Caco-2 (cell line): ENCODE results near the gene TDRD12. TPM values are rescaled to one million over a fixed set of nuclear protein-coding genes. Genes with fewer than 3 reads are reported as not detected.
"Not testable (repeated sequence)": the region's sequence is repeated elsewhere in the genome, so short reads cannot be mapped to it uniquely, and the experiment has no call there.

Source experiments
- BruUV-seq: library from RNA; stranded (reverse); fragments of 400-500 nt; replicated peaks from 2 replicates; lab custom pipeline; 2021; lab: Mats Ljungman, UMichigan
- CTCF ChIA-PET: fragments of 300-600 bp; sonication (Branson Sonifier 250); formaldehyde crosslinking; loops from one replicate; lab custom pipeline; 2022; ENCODE audit warnings: antibody characterized with exemption; lab: Charles Lee
- POLR2A ChIA-PET: fragments of 300-600 bp; sonication (Branson Sonifier 250); formaldehyde crosslinking; loops from one replicate; lab custom pipeline; 2022; ENCODE audit warnings: antibody characterized with exemption; lab: Charles Lee
- DNase-seq, 2 experiments: peaks; one replicate each; pipeline versions ENCODE4 v3.0.0 to v3.0.0-alpha.2; 2020 to 2022
- H3K27me3 ChIP-seq: replicated peaks from 2 replicates; pipeline ENCODE4 v1.6.0; 2011; ENCODE audit warnings: low read length; ENCODE audit not compliant: control insufficient read depth, insufficient read depth
- H3K36me3 ChIP-seq: 2 replicates; pipeline ENCODE4 v1.5.1; 2011; ENCODE audit warnings: low read length; ENCODE audit not compliant: control insufficient read depth, insufficient read depth
- H3K4me1 ChIP-seq: fragments of 250-450 bp; sonication (Bioruptor Pico); 2 replicates; pipeline ENCODE4 v1.5.1; 2020; ENCODE audit warnings: mild to moderate bottlenecking
- H3K4me3 ChIP-seq: 2 replicates; pipeline ENCODE4 v1.5.1; 2011; ENCODE audit warnings: low read depth, mild to moderate bottlenecking, control low read depth, low read length
- H3K9me3 ChIP-seq: fragments of 250-450 bp; sonication (Bioruptor Pico); 2 replicates; pipeline ENCODE4 v1.5.1; 2020; ENCODE audit warnings: mild to moderate bottlenecking, moderate library complexity
- H3K27ac Mint-ChIP-seq: one replicate; pipeline ENCODE4 v1.8.0; 2022; ENCODE audit warnings: mixed read lengths; ENCODE audit not compliant: unreplicated experiment
- H3K27me3 Mint-ChIP-seq: one replicate; pipeline ENCODE4 v1.8.0; 2022; ENCODE audit warnings: mixed read lengths; ENCODE audit not compliant: insufficient read depth, unreplicated experiment
- H3K36me3 Mint-ChIP-seq: one replicate; pipeline ENCODE4 v1.8.0; 2022; ENCODE audit warnings: mild to moderate bottlenecking, mixed read lengths; ENCODE audit not compliant: insufficient read depth, unreplicated experiment
- H3K4me1 Mint-ChIP-seq: one replicate; pipeline ENCODE4 v1.8.0; 2022; ENCODE audit warnings: low read depth, mixed read lengths; ENCODE audit not compliant: unreplicated experiment
- H3K4me3 Mint-ChIP-seq: one replicate; pipeline ENCODE4 v1.8.0; 2022; ENCODE audit warnings: mild to moderate bottlenecking, moderate library complexity, mixed read lengths; ENCODE audit not compliant: unreplicated experiment
- H3K9me3 Mint-ChIP-seq: one replicate; pipeline ENCODE4 v1.8.0; 2022; ENCODE audit warnings: mixed read lengths; ENCODE audit not compliant: unreplicated experiment
- intact Hi-C: fragments of 100-400 bp; cut with micrococcal nuclease; formaldehyde crosslinking; loops from one replicate; pipeline ENCODE4 v1.10.0; 2022; ENCODE audit not compliant: unreplicated experiment
- total RNA-seq: library from RNA; stranded (reverse); gene quantifications from 2 replicates; pipeline ENCODE4 v1.2.3, GENCODE V29; 2022
- TF ChIP-seq, protein P1 (sequence below), 2 experiments: fragments of 200-600 bp in 1 of 2; IDR thresholded peaks; 1 replicate in 1 of 2; 2 replicates in 1 of 2; pipeline versions ENCODE4 v1.5.1 to v1.8.0; 2011 to 2022; ENCODE audit warnings: antibody characterized with exemption in 1 of 2, control low read depth in 1 of 2, inconsistent platforms in 1 of 2, low read depth in 1 of 2, low read length in 1 of 2, mild to moderate bottlenecking in 1 of 2, moderate library complexity in 1 of 2; ENCODE audit not compliant: insufficient read depth in 1 of 2, severe bottlenecking in 1 of 2, unreplicated experiment in 1 of 2

Gene TDRD12
- total RNA-seq, 1 experiment from 2014 or later: 0.11 TPM

GRCh38 chr19:32708457-32708856 is 11.1 kb upstream of the TDRD12 start:
- intact Hi-C loops: no loop called here
- Mint-ChIP-seq H3K4me3 (no peak overlapping the region), H3K36me3 (peaks cover 60% of the 10 kb centered on the region), H3K27me3 (no peaks in the 10 kb centered on the region), H3K27ac (no peak overlapping the region), H3K4me1 (no peaks in the 10 kb centered on the region), H3K9me3 (no peaks in the 10 kb centered on the region)
- H3K4me1 ChIP-seq: no peaks in the 10 kb centered on the region
- CTCF ChIA-PET: no interaction called here
- POLR2A ChIA-PET: no interaction called here
- BruUV-seq: no TSS peak
- TF ChIP-seq, protein P1, sequence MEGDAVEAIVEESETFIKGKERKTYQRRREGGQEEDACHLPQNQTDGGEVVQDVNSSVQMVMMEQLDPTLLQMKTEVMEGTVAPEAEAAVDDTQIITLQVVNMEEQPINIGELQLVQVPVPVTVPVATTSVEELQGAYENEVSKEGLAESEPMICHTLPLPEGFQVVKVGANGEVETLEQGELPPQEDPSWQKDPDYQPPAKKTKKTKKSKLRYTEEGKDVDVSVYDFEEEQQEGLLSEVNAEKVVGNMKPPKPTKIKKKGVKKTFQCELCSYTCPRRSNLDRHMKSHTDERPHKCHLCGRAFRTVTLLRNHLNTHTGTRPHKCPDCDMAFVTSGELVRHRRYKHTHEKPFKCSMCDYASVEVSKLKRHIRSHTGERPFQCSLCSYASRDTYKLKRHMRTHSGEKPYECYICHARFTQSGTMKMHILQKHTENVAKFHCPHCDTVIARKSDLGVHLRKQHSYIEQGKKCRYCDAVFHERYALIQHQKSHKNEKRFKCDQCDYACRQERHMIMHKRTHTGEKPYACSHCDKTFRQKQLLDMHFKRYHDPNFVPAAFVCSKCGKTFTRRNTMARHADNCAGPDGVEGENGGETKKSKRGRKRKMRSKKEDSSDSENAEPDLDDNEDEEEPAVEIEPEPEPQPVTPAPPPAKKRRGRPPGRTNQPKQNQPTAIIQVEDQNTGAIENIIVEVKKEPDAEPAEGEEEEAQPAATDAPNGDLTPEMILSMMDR (IDR thresholded peaks at IDR 0.05; ENCODE audit: insufficient read depth in 1 of 2, low read depth in 1 of 2, low read length in 1 of 2, severe bottlenecking in 1 of 2, unreplicated experiment in 1 of 2): no peak
- H3K4me3 ChIP-seq: no peak overlapping the region
- H3K36me3 ChIP-seq: peaks cover 4% of the 10 kb centered on the region; the same call in 1 of the 2 replicates
- H3K27me3 ChIP-seq: no peaks in the 10 kb centered on the region
- no peak for DNase-seq
- peaks cover 12% of the 10 kb centered on the region for H3K9me3 ChIP-seq

DNA sequence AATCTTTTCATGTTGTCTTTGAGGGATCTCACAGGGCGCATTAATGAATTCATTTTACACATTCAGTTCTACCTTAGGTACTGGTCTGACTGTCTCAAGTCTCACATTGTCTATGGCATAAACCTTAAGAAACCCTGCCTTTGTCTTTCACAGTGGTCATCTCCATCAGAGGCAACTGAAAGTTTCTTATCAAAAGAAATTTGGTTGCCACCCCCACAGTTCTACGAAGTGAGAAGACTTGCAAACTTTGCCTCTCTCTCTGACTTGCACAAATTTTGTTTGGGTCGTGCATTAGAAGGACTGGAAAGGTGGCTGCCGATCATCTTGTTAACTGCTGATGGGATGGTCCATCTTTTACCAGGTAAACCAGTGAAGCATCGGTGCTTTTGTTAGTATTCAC is 10.5 kb upstream of the TDRD12 start:
- H3K27ac Mint-ChIP-seq: no peak overlapping the region
- BruUV-seq: no TSS peak

GRCh38 chr19:32711747-32712146 is 7.8 kb upstream of the TDRD12 start:
- POLR2A ChIA-PET: no interaction called here

More for the DNA sequence above, 10.5 kb upstream of the TDRD12 start:
- Mint-ChIP-seq H3K4me1 (no peaks in the 10 kb centered on the region), H3K4me3 (no peak overlapping the region), H3K36me3 (peaks cover 57% of the 10 kb centered on the region), H3K27me3 (no peaks in the 10 kb centered on the region), H3K9me3 (no peaks in the 10 kb centered on the region)
- no peak for DNase-seq
- H3K27me3 ChIP-seq: no peaks in the 10 kb centered on the region
- CTCF ChIA-PET: no interaction called here
- intact Hi-C loops: no loop called here
- TF ChIP-seq, protein P1 (IDR thresholded peaks at IDR 0.05; ENCODE audit: insufficient read depth in 1 of 2, low read depth in 1 of 2, low read length in 1 of 2, severe bottlenecking in 1 of 2, unreplicated experiment in 1 of 2): no peak
- peaks cover 4% of the 10 kb centered on the region; the same call in 1 of the 2 replicates for H3K36me3 ChIP-seq
- no peak overlapping the region for H3K4me3 ChIP-seq
- H3K9me3 ChIP-seq: peaks cover 7% of the 10 kb centered on the region
- no peaks in the 10 kb centered on the region for H3K4me1 ChIP-seq
- POLR2A ChIA-PET: no interaction called here

GRCh38 chr19:32716203-32716602 is 3.4 kb upstream of the TDRD12 start:
- H3K4me1 Mint-ChIP-seq: peaks cover 11% of the 10 kb centered on the region

More at GRCh38 chr19:32711747-32712146, 7.8 kb upstream of the TDRD12 start:
- Mint-ChIP-seq H3K4me3 (no peak overlapping the region), H3K4me1 (no peaks in the 10 kb centered on the region), H3K36me3 (peaks cover 56% of the 10 kb centered on the region), H3K27ac (no peak overlapping the region), H3K27me3 (no peaks in the 10 kb centered on the region), H3K9me3 (no peaks in the 10 kb centered on the region)
- Histone ChIP-seq H3K9me3 (no peaks in the 10 kb centered on the region), H3K4me3 (no peak overlapping the region), H3K27me3 (no peaks in the 10 kb centered on the region), H3K4me1 (no peaks in the 10 kb centered on the region), H3K36me3 (peaks cover 2% of the 10 kb centered on the region; the same call in 1 of the 2 replicates)
- intact Hi-C loops: no loop called here
- TF ChIP-seq, protein P1 (IDR thresholded peaks at IDR 0.05; ENCODE audit: insufficient read depth in 1 of 2, low read depth in 1 of 2, low read length in 1 of 2, severe bottlenecking in 1 of 2, unreplicated experiment in 1 of 2): no peak
- no peak for DNase-seq
- no TSS peak for BruUV-seq
- CTCF ChIA-PET: no interaction called here

More at GRCh38 chr19:32716203-32716602, 3.4 kb upstream of the TDRD12 start:
- BruUV-seq, CTCF ChIA-PET, H3K4me1 ChIP-seq, H3K4me3 Mint-ChIP-seq, H3K27me3 ChIP-seq, DNase-seq, H3K27me3 Mint-ChIP-seq, H3K27ac Mint-ChIP-seq, intact Hi-C loops, H3K9me3 ChIP-seq, H3K4me3 ChIP-seq, H3K9me3 Mint-ChIP-seq, H3K36me3 ChIP-seq, POLR2A ChIA-PET: not testable (repeated sequence)
- peaks cover 30% of the 10 kb centered on the region for H3K36me3 Mint-ChIP-seq
